Limb (tissue), 2 donors: ENCODE results near the gene HOXB8.

Experiments
- DNase-seq, 2 donors: peaks; one replicate each; pipeline ENCODE4 v3.0.0-alpha.2; 2016; ENCODE audit errors: extremely low spot score in 2 of 2

Gene HOXB8

GRCh38 chr17:48586355-48587258 is 28.5 kb downstream of the HOXB8 start:
- peak in 1 of 2 donors; percentile 66 for DNase-seq

GRCh38 chr17:48584223-48584741 is 30.8 kb downstream of the HOXB8 start:
- DNase-seq, result no peak

DNA sequence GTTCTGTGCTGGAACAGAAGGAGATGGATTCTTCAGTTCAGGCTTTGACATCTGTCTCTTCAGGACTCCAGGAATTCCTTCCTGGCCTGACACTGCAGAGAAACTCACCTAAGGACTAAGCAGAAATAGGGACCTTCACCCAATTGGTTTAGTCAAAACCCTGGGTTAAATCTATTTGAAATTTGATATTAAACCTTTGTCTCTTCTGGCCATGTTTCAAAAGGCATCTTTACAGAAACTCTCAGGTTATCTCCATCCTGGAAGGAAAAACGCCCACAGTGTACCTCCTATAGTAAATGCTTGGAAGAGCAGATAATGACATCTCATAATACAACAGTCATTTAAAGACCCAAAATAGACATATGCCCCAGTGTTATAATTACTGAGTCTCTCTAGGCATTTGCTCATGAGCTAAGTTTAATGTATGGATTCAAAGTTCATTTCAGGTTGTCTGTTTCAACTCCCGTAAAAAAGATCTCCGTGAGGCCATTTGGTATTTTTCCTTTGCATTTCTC is 31.3 kb downstream of the HOXB8 start:
- no peak for DNase-seq

DNA sequence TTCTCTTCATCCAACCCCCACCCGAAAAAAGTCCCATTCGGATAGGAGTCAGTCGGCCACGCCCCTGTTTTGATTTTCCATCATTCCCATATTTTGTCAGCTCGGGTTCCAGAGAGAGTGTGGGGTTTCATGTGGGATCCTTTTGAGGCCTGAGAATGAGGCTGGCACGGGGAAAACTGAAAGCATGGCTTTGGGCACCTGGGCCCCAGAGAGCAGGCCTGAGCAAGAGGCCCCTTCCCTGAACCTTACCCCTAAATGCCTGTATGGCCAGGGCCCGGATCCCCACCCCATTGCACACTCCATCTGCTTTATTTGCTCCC is 32.4 kb downstream of the HOXB8 start:
- peak in 1 of 2 donors; percentile 48 for DNase-seq

- DNase-seq, result peak in 1 of 2 donors; percentile 66
Measured at GRCh38 chr17:48579760-48580554, 35.1 kb downstream of the HOXB8 start.

- DNase-seq, result no peak
Measured at GRCh38 chr17:48579471-48579759, 35.7 kb downstream of the HOXB8 start.

GRCh38 chr17:48578616-48579470 is 36.2 kb downstream of the HOXB8 start:
- peak in 1 of 2 donors; percentile 44 for DNase-seq

GRCh38 chr17:48577946-48578615 is 37.0 kb downstream of the HOXB8 start, which contains the start of gene HOXB4:
Gene HOXB4 (minus strand): TSS chr17:48578350. CDS start chr17:48578319, 31 bp downstream.
- DNase-seq, result peak; percentile 80 to 87

GRCh38 chr17:48577330-48577945 is 37.7 kb downstream of the HOXB8 start:
- peak in 1 of 2 donors; percentile 74 for DNase-seq

- DNase-seq, result peak in 1 of 2 donors; percentile 75
Measured at GRCh38 chr17:48576479-48577309, 38.4 kb downstream of the HOXB8 start.

DNA sequence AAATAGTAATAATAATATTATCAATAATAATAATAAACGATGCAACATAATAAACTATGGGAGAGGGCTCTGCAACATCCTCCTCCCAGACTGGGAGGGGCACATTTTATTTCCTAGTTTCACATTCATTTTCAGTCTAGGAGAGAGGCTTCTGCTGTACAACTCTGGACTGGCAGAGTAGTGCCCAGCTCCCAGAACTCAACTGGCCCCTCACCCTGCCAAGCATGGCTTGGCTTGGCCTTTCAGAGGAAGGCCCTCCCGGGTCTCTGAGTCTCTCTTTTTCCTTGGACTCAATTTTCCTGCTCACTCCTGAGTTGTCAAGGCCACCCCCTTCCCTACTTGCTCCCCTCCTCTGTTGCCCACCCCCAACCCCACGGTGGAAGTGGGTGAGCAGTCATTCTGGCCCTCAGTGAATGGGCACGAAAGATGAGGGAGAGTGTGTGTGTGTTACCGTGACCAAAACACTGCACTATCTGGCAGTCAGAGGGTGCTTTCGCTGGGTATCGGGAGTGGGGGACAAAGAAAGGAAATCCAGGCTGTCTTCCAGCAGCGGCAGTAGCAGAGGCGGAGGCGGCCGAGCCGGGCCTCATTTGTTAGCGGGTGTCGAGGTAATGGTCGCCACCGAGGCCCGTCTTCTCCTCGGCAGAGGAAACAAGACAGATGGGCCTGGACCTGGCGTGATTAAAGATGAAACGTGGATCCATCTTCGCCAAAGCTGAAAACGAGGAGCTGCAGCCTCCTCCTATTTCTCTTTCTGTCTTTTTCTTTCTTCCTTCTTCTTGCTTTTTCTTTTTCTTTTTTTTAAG is 39.2 kb downstream of the HOXB8 start:
- DNase-seq, result peak in 1 of 2 donors; percentile 70

GRCh38 chr17:48575066-48575582 is 40.0 kb downstream of the HOXB8 start:
- DNase-seq, result no peak

DNA sequence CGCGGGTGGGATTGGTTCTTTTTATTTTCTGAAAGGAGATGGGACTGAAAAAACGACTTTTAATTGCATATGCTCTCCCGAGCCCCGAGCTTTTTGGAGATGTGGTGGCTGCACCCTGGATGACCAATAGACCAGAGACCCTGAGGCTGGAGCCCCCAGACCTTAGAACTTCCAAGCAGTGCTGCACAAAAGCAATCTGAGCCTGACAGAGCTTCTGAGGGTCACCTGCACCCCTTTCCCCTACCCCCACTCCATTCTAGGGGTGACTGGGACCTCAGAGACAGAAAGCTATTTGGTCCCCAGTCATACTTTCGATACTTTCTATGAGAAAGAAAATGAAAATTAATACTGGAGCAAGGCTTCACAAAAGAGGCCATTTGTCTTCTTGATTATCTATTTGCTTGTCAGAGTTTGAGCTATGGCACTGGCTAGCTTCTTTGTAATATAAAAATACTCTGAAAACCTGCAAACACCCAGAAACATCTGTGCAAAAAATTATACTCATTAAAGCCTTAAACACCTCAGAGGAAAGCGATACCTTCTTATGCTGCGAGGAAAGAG is 40.5 kb downstream of the HOXB8 start:
- peak in 1 of 2 donors; percentile 53 for DNase-seq

DNA sequence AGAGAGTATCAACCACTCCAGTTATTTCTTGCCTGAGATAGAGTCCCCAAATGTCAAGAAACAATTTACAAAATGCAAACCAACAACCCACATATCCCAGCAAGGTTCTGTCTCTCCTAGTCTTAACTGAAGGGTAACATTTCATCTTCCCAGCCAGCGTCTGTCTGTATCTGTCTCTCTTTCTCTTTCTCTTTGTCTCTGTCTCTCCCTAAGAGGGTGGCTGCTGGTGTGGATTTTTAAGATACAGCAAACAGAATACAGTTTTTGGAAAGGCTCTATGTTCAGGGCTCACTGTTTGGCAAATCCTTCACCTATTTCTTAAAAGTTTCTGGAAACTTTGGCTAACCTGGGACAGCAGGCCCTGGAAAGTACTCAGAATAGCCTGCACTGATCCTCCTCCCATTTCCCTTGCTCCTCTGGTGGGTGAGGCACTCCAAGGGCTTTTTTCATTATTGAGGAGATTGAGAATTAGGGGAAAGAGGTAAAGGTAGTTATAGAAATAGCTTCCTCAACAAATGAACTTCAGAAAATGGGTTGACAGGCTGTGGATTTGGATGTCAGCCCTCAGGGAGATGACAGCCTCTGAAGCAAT is 43.2 kb downstream of the HOXB8 start:
- no peak for DNase-seq

DNA sequence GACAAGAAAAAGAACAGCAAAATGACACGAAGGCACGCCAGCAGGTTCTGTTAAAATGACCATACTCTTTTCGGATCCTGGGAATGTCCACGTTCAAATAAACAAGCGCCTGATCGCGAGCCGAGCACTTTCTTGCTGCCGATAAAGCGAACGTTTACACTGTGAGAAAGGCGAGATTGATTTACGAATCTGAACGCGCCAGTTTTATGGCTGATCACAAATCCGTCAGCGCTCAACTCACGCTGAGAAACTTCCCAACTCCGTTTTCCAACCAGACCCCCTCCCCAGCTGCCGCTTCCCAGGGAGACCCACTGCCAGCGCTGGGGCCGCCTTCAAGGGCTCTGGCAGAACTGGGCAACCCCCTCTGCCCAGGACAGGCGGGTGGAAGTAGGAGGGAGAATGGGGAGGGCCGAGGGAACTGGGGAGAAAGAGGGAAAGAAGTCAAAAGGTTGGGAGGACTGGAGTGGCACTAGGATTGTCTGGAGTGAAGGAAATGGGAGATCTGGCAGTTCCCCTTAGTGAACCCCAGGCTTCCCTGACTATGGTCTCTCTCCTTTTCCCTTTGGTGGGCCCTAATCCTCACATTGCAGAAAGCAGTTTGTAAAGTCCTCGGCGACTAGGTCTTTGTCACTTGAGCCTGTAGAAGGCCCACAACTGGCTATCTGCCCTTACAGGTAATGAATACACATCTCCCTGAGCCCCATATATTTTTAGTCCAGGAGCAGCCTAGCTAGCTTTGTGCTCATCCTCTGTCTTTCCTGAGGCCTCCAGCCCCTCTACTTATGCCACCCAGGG is 43.9 kb downstream of the HOXB8 start:
- DNase-seq, result peak in 1 of 2 donors; percentile 73

DNA sequence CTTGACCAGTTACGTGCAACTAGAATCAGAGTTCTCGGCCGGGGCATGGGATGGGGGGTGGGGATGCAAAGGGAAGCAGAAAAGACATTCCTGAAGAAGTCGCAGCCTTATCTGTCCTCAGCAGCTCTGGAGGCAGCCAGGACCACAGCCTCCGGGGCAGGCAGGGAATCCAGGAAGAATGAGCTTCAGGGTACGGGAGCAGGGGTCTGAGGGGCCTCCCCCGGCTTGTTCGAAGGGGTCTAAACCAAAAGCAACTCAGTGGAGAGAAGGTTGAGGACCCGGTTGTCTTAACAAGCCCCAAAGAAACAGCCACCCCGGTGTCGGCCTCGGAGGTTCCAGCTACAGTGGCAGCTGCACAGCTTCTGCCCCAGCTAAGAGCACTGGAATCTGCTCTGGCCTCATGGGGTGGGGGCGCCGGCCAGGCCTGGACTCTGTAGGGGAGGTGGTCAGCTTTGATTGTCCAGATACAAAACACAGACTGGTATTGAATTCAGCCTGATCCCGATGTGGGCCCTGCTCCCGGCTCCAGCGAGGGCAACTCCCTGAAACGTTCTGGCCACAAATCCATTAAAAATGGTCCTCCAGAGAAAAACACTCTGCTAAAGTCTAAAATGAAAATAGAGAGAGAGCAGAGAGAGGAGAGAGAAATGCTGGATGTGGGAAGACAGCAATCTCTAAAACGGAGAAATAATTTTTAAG is 44.6 kb downstream of the HOXB8 start:
- DNase-seq, result peak in 1 of 2 donors; percentile 59
